Epithelial cell of proximal tubule (primary cell): ENCODE results near the gene IGSF10. TPM values are rescaled to one million over a fixed set of nuclear protein-coding genes. Genes with fewer than 3 reads are reported as not detected.

Source experiments
- DNase-seq: peaks from one replicate; pipeline ENCODE4 v3.0.0-alpha.2; 2011; ENCODE audit warnings: low read depth
- H3K4me3 ChIP-seq: 2 replicates; pipeline ENCODE4 v1.5.1; 2011; ENCODE audit warnings: low read depth, mild to moderate bottlenecking, low read length
- CTCF ChIP-seq: conservative IDR thresholded peaks from 2 replicates; pipeline ENCODE4 v1.5.1; 2012; ENCODE audit warnings: low read depth, mild to moderate bottlenecking, low read length
- total RNA-seq: library from RNA; depleted of rRNA; stranded (reverse); fragments of >200 nt; gene quantifications from 2 replicates; pipeline ENCODE4 v1.2.3, GENCODE V29; 2015

The IGSF10 gene
- total RNA-seq, 1 donor from 2014 or later, result under 0.01 TPM

GRCh38 chr3:151434151-151434890 lies 26.5 kb downstream of the IGSF10 start:
- no peak for TF ChIP-seq CTCF
- peak; percentile 75 for DNase-seq
- H3K4me3 ChIP-seq, result no peak overlapping the region

- no peak for DNase-seq
- H3K4me3 ChIP-seq, result no peak overlapping the region
- TF ChIP-seq CTCF, result no peak
These were observed 28.1 kb downstream of the IGSF10 start for GRCh38 chr3:151432616-151433372.

GRCh38 chr3:151431940-151432339 lies 28.9 kb downstream of the IGSF10 start:
- DNase-seq, result peak; percentile 46
- no peak for TF ChIP-seq CTCF
- no peak overlapping the region for H3K4me3 ChIP-seq

GRCh38 chr3:151430821-151431484 lies 29.9 kb downstream of the IGSF10 start:
- no peak for DNase-seq
- no peak for TF ChIP-seq CTCF
- H3K4me3 ChIP-seq, result no peak overlapping the region

GRCh38 chr3:151428386-151428785 lies 32.5 kb downstream of the IGSF10 start:
- H3K4me3 ChIP-seq, result no peak overlapping the region
- TF ChIP-seq CTCF, result no peak
- DNase-seq, result no peak

GRCh38 chr3:151426341-151426657 lies 34.6 kb downstream of the IGSF10 start:
- no peak for DNase-seq
- H3K4me3 ChIP-seq, result no peak overlapping the region
- TF ChIP-seq CTCF, result peak; percentile 32
